OCI-LY3 (cell line): ENCODE data around the gene POFUT2.

ENCODE experiments used
- H2AFZ ChIP-seq: fragments of 200-600, 300-600 bp; shearing (Covaris generic); 2 replicates; pipeline ENCODE4 v1.6.0; 2014; ENCODE audit warnings: antibody characterized with exemption, low read depth, low read length
- H3K27ac ChIP-seq: fragments of 200-600, 300-600 bp; sonication (generic); 2 replicates; pipeline ENCODE4 v1.5.1; 2014; ENCODE audit warnings: mild to moderate bottlenecking, low read length, moderate library complexity, mixed read lengths
- H3K27me3 ChIP-seq: fragments of 200-600, 300-600 bp; sonication (generic); 2 replicates; pipeline ENCODE4 v1.6.1; 2014; ENCODE audit warnings: low read depth, low read length, mixed read lengths
- H3K36me3 ChIP-seq: fragments of 200-600, 300-600 bp; sonication (generic); replicated peaks from 2 replicates; pipeline ENCODE3; 2014; ENCODE audit warnings: low read depth, low read length, mixed read lengths
- H3K4me1 ChIP-seq: fragments of 300-600, 200-600 bp; sonication (generic); 2 replicates; pipeline ENCODE4 v1.6.1; 2014; ENCODE audit warnings: low read length, mixed read lengths
- H3K4me2 ChIP-seq: fragments of 200-600, 300-600 bp; sonication (generic); 2 replicates; pipeline ENCODE4 v1.6.1; 2014; ENCODE audit warnings: low read length, mixed read lengths
- H3K4me3 ChIP-seq: fragments of 300-600, 200-600 bp; sonication (generic); 2 replicates; pipeline ENCODE4 v1.5.1; 2014; ENCODE audit warnings: antibody characterized with exemption, mild to moderate bottlenecking, low read length, moderate library complexity
- H3K79me2 ChIP-seq: fragments of 300-600, 200-600 bp; shearing (Covaris generic); 2 replicates; pipeline ENCODE4 v1.6.1; 2014; ENCODE audit warnings: mild to moderate bottlenecking, low read length, mixed read lengths
- H3K9ac ChIP-seq: fragments of 300-600, 200-600 bp; shearing (Covaris generic); 2 replicates; pipeline ENCODE4 v1.6.0; 2014; ENCODE audit warnings: mild to moderate bottlenecking, low read length, moderate library complexity
- H3K9me3 ChIP-seq: fragments of 200-600, 300-600 bp; shearing (Covaris generic); 2 replicates; pipeline ENCODE4 v1.6.1; 2014; ENCODE audit warnings: low read length, mixed read lengths; ENCODE audit not compliant: insufficient read depth
- H4K20me1 ChIP-seq: fragments of 200-600, 300-600 bp; sonication (generic); 2 replicates; pipeline ENCODE4 v1.6.1; 2016; ENCODE audit warnings: low read length, mixed read lengths; ENCODE audit not compliant: insufficient read depth
- EZH2phosphoT487 ChIP-seq: fragments of 200-600 bp; shearing (Covaris generic); IDR thresholded peaks from 2 replicates; pipeline ENCODE4 v1.6.1; 2018; ENCODE audit warnings: antibody characterized with exemption, mixed run types, low read depth
- TF ChIP-seq, protein P1 (sequence below): fragments of 200-600, 300-600 bp; sonication (generic); IDR thresholded peaks from 2 replicates; pipeline ENCODE4 v1.5.1; 2014; ENCODE audit warnings: antibody characterized with exemption, low read length, low read depth

POFUT2 gene

DNA sequence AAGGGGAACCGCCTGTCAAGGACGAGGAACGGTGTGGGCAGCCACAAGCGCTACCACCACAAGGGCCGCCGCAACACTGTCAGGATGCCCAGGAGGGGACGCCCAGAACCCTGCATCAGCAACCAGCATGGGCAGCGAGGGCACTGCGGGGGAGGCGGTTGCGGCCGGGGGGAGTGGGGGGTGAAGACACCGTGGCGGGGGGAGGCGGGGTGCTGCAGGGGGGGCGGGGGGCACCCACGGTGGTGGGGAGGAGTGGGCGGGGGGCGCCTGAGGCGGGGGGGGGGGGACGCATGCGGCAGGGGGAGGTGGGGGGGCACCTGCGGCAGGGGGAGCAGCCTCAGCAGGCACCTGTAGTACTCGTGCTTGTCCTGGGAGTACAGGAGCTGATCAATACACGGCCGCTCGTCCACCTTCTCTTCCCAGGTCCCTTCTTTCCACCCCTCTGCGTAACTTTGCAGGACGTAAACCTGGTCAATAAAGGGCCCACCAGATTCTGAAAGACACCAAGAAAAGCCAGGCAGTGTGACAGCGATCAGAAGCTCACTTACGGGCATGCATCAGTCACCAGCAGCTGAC, 4.6 kb downstream of the POFUT2 start:
- H3K79me2 ChIP-seq: peaks cover 6% of the 10 kb centered on the region; the same call in 1 of the 2 replicates
- H4K20me1 ChIP-seq: no peaks in the 10 kb centered on the region

DNA sequence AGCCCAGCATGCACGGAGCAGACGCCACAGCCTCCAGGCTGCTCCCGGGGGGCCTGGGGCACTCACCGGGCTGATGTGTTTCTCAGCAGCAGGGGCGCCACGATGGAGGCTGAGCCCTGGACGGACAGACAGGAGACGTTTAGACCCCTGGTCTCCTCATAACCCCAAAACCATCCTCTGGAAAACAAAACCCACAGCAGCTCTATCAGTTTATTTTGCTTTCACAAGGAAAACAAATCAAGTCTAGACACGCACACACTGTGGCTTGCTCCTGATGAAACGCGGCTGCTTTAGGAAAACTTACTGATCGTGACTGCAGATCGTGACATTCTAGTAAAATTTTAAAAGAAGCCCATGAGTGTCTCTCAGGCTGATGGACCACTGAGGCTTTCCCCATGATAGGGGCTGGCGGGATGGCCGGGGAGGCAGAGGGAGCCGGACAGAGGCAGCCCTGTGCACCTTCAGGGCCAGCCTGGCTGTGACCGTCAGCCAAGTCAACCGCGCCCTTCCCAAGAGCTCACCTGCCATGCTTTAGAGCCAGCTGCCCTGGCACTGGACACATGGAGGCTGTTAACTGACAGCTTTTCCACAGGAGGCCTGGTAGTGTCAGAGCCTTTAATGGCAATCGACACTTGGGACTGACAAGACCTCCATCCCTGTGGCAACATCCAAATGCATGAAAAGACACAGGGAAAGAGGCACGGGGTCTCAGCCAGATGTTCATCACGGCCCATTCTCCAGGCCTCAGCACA, 5.2 kb downstream of the POFUT2 start:
- no peak overlapping the region for H3K27ac ChIP-seq
- peaks cover 7% of the 10 kb centered on the region for H3K36me3 ChIP-seq
- no peaks in the 10 kb centered on the region for H4K20me1 ChIP-seq
- peaks cover 6% of the 10 kb centered on the region; the same call in 1 of the 2 replicates for H3K79me2 ChIP-seq
- H3K9me3 ChIP-seq: no peaks in the 10 kb centered on the region
- no peak overlapping the region for H3K4me2 ChIP-seq
- no peak overlapping the region for H3K4me3 ChIP-seq
- no peaks in the 10 kb centered on the region for H3K4me1 ChIP-seq
- no peak for TF ChIP-seq EZH2phosphoT487
- TF ChIP-seq, protein P1, sequence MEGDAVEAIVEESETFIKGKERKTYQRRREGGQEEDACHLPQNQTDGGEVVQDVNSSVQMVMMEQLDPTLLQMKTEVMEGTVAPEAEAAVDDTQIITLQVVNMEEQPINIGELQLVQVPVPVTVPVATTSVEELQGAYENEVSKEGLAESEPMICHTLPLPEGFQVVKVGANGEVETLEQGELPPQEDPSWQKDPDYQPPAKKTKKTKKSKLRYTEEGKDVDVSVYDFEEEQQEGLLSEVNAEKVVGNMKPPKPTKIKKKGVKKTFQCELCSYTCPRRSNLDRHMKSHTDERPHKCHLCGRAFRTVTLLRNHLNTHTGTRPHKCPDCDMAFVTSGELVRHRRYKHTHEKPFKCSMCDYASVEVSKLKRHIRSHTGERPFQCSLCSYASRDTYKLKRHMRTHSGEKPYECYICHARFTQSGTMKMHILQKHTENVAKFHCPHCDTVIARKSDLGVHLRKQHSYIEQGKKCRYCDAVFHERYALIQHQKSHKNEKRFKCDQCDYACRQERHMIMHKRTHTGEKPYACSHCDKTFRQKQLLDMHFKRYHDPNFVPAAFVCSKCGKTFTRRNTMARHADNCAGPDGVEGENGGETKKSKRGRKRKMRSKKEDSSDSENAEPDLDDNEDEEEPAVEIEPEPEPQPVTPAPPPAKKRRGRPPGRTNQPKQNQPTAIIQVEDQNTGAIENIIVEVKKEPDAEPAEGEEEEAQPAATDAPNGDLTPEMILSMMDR: no peak
- H2AFZ ChIP-seq: no peak overlapping the region
- no peaks in the 10 kb centered on the region for H3K27me3 ChIP-seq
- H3K9ac ChIP-seq: no peak overlapping the region

More for the DNA sequence above, 4.6 kb downstream of the POFUT2 start:
- Histone ChIP-seq H3K27me3 (no peaks in the 10 kb centered on the region), H3K4me3 (no peak overlapping the region), H3K36me3 (peaks cover 7% of the 10 kb centered on the region), H3K4me1 (no peaks in the 10 kb centered on the region), H2AFZ (no peak overlapping the region), H3K9ac (no peak overlapping the region), H3K9me3 (no peaks in the 10 kb centered on the region), H3K27ac (no peak overlapping the region), H3K4me2 (no peak overlapping the region)
- TF ChIP-seq EZH2phosphoT487: no peak
- TF ChIP-seq, protein P1: no peak

DNA sequence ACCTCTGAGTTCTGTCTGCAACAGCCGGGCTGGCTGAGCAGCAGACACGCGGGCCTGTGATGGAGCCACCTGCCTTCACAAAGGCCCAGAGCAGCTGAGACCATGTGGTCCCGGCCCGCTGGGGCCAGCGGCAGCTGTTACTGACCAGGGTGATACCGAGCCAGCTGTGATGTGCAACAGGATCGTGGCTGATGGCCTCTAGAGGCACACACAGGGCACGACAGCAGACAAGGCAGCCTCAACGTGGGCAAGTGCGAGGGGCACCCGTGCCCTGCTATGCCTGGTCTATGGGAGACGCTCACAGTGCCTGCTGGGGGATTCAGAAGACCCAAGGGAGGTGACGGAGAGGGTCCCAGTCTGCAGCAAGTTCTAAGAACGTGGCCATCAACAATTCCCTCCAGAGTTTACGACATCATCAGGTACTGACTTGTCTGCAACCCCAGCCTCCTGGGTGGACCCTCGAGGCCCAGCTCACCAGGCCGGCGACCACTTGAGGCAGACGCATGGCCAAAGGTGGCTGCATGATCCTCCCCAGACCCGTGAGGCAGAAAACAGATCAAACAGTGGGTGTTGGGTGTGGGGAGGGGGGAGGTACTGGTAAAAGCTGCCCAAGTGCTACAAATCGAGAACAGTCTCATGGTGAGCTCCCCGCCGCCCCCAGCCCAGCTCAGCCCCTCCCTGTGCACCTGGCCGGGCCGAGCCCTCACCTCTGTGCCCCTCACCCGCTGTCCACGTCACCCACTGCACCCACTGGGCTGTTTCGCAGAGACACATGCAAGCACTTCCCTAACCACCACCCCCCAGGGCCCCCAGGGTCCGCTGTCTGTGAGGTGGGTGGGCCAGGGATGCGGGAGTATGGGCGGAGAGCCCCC, 6.0 kb downstream of the POFUT2 start:
- Histone ChIP-seq H3K27ac (no peak overlapping the region), H3K27me3 (no peaks in the 10 kb centered on the region), H3K4me1 (no peaks in the 10 kb centered on the region), H3K4me2 (no peak overlapping the region), H3K9me3 (no peaks in the 10 kb centered on the region), H2AFZ (no peak overlapping the region), H3K9ac (no peak overlapping the region), H4K20me1 (no peaks in the 10 kb centered on the region), H3K36me3 (peaks cover 7% of the 10 kb centered on the region), H3K79me2 (peaks cover 4% of the 10 kb centered on the region; the same call in 1 of the 2 replicates), H3K4me3 (no peak overlapping the region)
- TF ChIP-seq EZH2phosphoT487: no peak
- TF ChIP-seq, protein P1: no peak

DNA sequence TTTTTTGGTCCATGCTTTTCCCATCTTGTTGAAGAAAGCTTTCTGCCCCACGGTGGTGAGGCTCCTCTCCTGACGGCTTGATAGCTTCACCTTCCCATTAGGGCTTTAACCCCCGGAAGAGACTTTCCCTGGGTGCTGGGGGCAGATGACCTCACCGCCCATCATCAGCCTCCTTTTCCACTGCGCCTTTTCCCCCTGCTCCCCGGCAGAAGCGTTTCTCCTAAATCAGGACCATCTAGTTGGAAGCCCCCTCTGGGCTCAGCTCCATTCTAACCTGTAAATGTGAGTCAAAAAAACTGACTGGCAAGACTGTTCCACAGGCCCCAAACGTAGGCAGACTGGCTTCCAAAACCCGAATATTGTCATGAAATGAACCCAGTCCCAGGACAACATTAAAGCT, 6.7 kb downstream of the POFUT2 start:
- peaks cover 7% of the 10 kb centered on the region for H3K36me3 ChIP-seq
- no peaks in the 10 kb centered on the region for H3K27me3 ChIP-seq
- no peaks in the 10 kb centered on the region for H3K4me1 ChIP-seq
- no peaks in the 10 kb centered on the region for H4K20me1 ChIP-seq
- H2AFZ ChIP-seq: no peak overlapping the region
- no peaks in the 10 kb centered on the region for H3K79me2 ChIP-seq
- no peak overlapping the region for H3K9ac ChIP-seq
- no peaks in the 10 kb centered on the region for H3K9me3 ChIP-seq
- no peak overlapping the region for H3K27ac ChIP-seq
- no peak overlapping the region for H3K4me3 ChIP-seq
- H3K4me2 ChIP-seq: no peak overlapping the region
- TF ChIP-seq, protein P1: no peak
